Spleen (tissue), 11 donors: Measurements from ENCODE around the gene MPZ. TPM values are rescaled to one million over a fixed set of nuclear protein-coding genes. Genes with fewer than 3 reads are reported as not detected.
A peak's percentile ranks its signal among the peaks of the same experiment; 100 is the strongest.

Experiments
- DNase-seq: peaks from one replicate; pipeline ENCODE4 v3.0.0-alpha.2; 2020
- H3K27ac ChIP-seq, 8 donors: fragments of 200-600 bp; sonication (generic) in 7 of 8; 1 replicate in 4 of 8; 2 replicates in 4 of 8; pipeline versions ENCODE4 v1.5.0 to v1.8.0; 2016 to 2021; ENCODE audit warnings: inconsistent platforms in 4 of 8, mild to moderate bottlenecking in 4 of 8, moderate library complexity in 1 of 8
- H3K27me3 ChIP-seq, 7 donors: fragments of 200-600 bp; sonication (generic) in 6 of 7; replicated peaks in 1 of 7; 1 replicate in 4 of 7; 2 replicates in 3 of 7; pipeline versions ENCODE4 v1.5.0 to v1.8.0; 2016 to 2021; ENCODE audit warnings: inconsistent platforms in 3 of 7, mild to moderate bottlenecking in 1 of 7
- H3K36me3 ChIP-seq, 6 donors: fragments of 200-600 bp; sonication (generic) in 5 of 6; 1 replicate in 4 of 6; 2 replicates in 2 of 6; pipeline versions ENCODE4 v1.5.0 to v1.8.0; 2016 to 2021; ENCODE audit warnings: inconsistent platforms in 2 of 6
- H3K4me1 ChIP-seq, 6 donors: fragments of 200-600 bp; sonication (generic) in 5 of 6; 1 replicate in 3 of 6; 2 replicates in 3 of 6; pipeline versions ENCODE4 v1.5.0 to v1.8.0; 2016 to 2021; ENCODE audit warnings: inconsistent platforms in 3 of 6
- H3K4me3 ChIP-seq, 8 donors: fragments of 200-600 bp; sonication (generic) in 7 of 8; 1 replicate in 4 of 8; 2 replicates in 4 of 8; pipeline versions ENCODE4 v1.5.0 to v1.8.0; 2016 to 2021; ENCODE audit warnings: inconsistent platforms in 4 of 8, mild to moderate bottlenecking in 4 of 8, moderate library complexity in 2 of 8
- H3K9me3 ChIP-seq, 8 donors: fragments of 200-600 bp; sonication (generic) in 7 of 8; 1 replicate in 4 of 8; 2 replicates in 4 of 8; pipeline versions ENCODE4 v1.5.0 to v1.8.0; 2016 to 2021; ENCODE audit warnings: inconsistent platforms in 4 of 8
- POLR2A ChIP-seq, 3 donors: fragments of 450-650 bp; IDR thresholded peaks; one replicate each; pipeline ENCODE4 v1.5.1; 2017; ENCODE audit warnings: antibody characterized with exemption in 3 of 3, mild to moderate bottlenecking in 1 of 3
- POLR2AphosphoS5 ChIP-seq, 3 donors: sonication (generic); formaldehyde crosslinking; IDR thresholded peaks; one replicate each; pipeline ENCODE4 v1.5.1; 2017; ENCODE audit warnings: antibody characterized with exemption in 3 of 3
- WGBS, 5 donors: extraction: QIAGEN DNeasy Blood & Tissue Kit in 3 of 5; methylation state at CpG; one replicate each; pipeline versions ENCODE4 v1.1.5 to v1.1.7; 2013 to 2018; 5-methylcytosine and 5-hydroxymethylcytosine counted together
- intact Hi-C: fragments of 100-400 bp; cut with DNase I; formaldehyde crosslinking; loops from one replicate; pipeline ENCODE4 v1.15.0; 2023; ENCODE audit warnings: low total_unique reads
- polyA plus RNA-seq, 3 donors: library from polyadenylated mRNA; stranded (reverse); fragments of 200-250 nt; gene quantifications; one replicate each; pipeline ENCODE4 v1.2.1, GENCODE V29; 2013
- total RNA-seq, 7 donors: library from RNA; depleted of rRNA in 3 of 7; stranded (reverse); fragments of >200 nt in 3 of 7; fragmentation: NEBNext Ultra II Directional in 4 of 7; extraction: Animal tissue kit (Norgen Biotek cat#: 25700) in 4 of 7; gene quantifications; one replicate each; pipeline versions ENCODE4 v1.1.0 to v1.2.1, GENCODE V29; 2016 to 2021
- TF ChIP-seq, protein P1 (sequence below), 11 experiments: fragments of 200-600 bp in 7 of 11; fragments of 450-650 bp in 4 of 11; sonication (generic) in 4 of 11; IDR thresholded peaks in 8 of 11; conservative IDR thresholded peaks in 3 of 11; 1 replicate in 7 of 11; 2 replicates in 4 of 11; pipeline versions ENCODE4 v1.4.0 to v1.8.0; 2016 to 2021; ENCODE audit warnings: antibody characterized with exemption in 11 of 11, inconsistent platforms in 4 of 11, mild to moderate bottlenecking in 1 of 11
- donor health status: healthy with polysubstance abuse.
- donor health status: DM: no; HTN: no; CAD: no; lungs with moderate emphysema.
- donor health status: DM: no; HTN: no; CAD: no.
- donor health status: Bipolar disorder and iron deficiency.
- donor health status: healthy.
- donor health status: DM: no; HTN: no; CAD: no.
- donor health status: DM: yes; HTN: yes; CAD: no.

MPZ gene
- total and polyA plus RNA-seq, 10 donors = 1.5 to 11.9 (median 6.9) TPM

DNA sequence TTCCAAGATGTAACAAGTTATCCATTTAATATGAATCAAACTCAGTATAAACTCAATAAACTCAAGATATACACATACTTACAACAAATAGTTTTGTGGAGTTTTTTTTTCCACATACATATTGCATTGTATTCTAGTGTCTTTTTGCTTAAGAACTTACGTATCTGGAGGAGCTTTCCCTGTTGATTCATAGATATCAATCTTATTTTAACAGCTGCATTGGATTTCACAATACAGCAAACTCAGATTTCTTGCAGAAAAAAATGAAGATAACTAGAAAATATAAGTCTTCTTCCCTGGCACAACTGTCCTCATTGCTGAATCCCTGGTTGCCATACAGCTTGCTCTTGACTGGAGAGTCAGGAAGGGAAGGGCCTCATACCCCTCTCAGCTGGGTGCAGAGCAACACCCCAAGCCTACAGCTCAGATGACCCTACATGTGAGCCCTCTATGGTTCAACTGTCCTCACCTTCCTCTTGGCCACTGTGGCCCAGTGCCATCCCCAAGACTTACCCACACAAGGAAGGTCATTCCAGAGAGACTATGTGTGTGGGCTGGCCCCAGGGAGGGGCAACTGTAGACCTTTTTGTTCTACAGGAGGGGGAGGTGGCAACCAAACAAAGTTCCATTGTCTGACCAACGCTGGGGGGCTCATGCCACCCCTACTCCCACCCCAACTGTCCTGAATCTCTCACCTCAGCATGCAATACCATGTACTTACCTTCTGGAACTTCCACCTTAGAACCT, 1.7 kb downstream of the MPZ start:
- intact Hi-C loops = no loop called here
- WGBS, 5 donors = 68 to 83% (median 72%) methylated on average over 2 of the region's 2 CpGs
- peaks cover 18 to 53% (median 42%) of the 10 kb centered on the region in 6 donors for H3K4me1 ChIP-seq
- no peak for DNase-seq
- no peaks in the 10 kb centered on the region for H3K27me3 ChIP-seq
- H3K27ac ChIP-seq = peak overlapping the region in 5 of 8 donors; percentile 84 to 96 (median 91)
- H3K36me3 ChIP-seq = peaks cover 0 to 10% (median 0%) of the 10 kb centered on the region in 6 donors
- TF ChIP-seq POLR2AphosphoS5 (IDR thresholded peaks at IDR 0.05) = no peak
- TF ChIP-seq, protein P1, sequence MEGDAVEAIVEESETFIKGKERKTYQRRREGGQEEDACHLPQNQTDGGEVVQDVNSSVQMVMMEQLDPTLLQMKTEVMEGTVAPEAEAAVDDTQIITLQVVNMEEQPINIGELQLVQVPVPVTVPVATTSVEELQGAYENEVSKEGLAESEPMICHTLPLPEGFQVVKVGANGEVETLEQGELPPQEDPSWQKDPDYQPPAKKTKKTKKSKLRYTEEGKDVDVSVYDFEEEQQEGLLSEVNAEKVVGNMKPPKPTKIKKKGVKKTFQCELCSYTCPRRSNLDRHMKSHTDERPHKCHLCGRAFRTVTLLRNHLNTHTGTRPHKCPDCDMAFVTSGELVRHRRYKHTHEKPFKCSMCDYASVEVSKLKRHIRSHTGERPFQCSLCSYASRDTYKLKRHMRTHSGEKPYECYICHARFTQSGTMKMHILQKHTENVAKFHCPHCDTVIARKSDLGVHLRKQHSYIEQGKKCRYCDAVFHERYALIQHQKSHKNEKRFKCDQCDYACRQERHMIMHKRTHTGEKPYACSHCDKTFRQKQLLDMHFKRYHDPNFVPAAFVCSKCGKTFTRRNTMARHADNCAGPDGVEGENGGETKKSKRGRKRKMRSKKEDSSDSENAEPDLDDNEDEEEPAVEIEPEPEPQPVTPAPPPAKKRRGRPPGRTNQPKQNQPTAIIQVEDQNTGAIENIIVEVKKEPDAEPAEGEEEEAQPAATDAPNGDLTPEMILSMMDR (IDR thresholded peaks at IDR 0.05 in 8 of 11, conservative IDR thresholded peaks at IDR 0.05 in 3 of 11) = no peak
- no peak for TF ChIP-seq POLR2A (IDR thresholded peaks at IDR 0.05)
- H3K9me3 ChIP-seq = no peaks in the 10 kb centered on the region
- H3K4me3 ChIP-seq = no peak overlapping the region

DNA sequence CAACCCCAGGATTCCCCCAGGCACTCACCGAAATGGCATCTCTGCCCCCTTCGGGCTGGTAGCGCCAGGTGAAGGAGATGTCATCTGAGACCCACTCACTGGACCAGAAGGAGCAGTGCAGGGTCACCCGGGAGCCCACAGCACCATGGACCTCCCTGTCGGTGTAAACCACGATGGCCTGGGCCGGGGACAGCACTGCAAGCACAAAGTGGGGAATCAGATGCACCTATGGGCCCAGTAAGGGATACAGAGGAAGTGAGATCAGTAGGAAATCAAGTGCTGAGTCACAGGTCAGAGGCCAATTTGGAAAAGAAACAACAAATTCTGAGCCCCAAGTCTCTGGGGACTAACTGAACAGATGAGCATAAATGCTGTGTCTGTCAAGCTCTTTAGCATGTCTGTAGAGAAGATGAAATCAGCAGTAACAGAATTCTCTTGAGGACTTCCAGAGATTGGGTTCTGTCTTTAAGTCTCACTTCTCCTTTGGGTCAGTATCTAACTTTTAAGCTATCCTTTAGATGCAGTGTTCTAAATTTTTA, 2.5 kb downstream of the MPZ start:
- 75 to 85% (median 83%) methylated on average over 7 of the region's 7 CpGs for WGBS, 5 donors

DNA sequence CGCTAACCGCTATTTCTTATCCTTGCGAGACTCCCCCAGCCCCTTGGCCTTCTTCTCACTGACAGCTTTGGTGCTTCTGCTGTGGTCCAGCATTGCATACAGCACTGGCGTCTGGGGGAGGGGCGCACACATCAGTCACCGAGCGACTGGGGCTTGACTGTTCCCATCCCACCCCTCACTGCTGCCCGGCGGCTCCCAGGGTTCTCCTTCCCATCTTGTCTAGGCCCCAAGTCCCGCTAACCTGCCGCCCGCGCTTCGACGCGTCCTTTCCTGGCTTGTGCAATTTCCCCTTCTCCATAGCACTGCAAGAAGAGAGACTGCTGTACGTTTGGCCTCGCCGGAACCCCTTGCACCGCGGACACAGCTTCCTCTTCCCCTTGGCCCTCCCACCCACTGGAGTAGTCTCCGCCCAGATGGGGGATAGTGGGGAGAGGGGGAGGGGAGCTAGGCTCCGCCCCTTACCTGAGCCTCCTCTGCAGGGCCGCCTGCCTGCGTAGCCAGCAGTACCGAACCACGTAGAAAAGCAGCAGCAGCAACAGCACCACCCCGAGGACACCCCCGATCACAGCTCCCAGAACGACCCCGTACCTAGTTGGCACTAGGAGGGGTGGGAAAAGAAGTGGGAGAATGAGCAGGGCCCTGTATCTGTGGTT, 3.8 kb downstream of the MPZ start:
- TF ChIP-seq, protein P1 (IDR thresholded peaks at IDR 0.05 in 8 of 11, conservative IDR thresholded peaks at IDR 0.05 in 3 of 11) = peak in 9 of 11 experiments; percentile 7 to 57 (median 46)
- TF ChIP-seq POLR2A (IDR thresholded peaks at IDR 0.05) = peak in 2 of 3 donors; percentile 64 to 71
- TF ChIP-seq POLR2AphosphoS5 (IDR thresholded peaks at IDR 0.05) = peak; percentile 89 to 97 (median 95)
- Histone ChIP-seq H3K4me1 (peaks cover 18 to 64% (median 47%) of the 10 kb centered on the region in 6 donors), H3K4me3 (peak overlapping the region; percentile 65 to 87 (median 68)), H3K27ac (peak overlapping the region; percentile 64 to 96 (median 84)), H3K9me3 (no peaks in the 10 kb centered on the region), H3K36me3 (peaks cover 0 to 13% (median 0%) of the 10 kb centered on the region in 6 donors), H3K27me3 (no peaks in the 10 kb centered on the region)
- intact Hi-C loops = no loop called here
- DNase-seq = peak; percentile 98
- 0 to 2% (median 1%) methylated on average over 23 to 31 of the region's 31 CpGs for WGBS, 5 donors

More for the DNA sequence above, 2.5 kb downstream of the MPZ start:
- TF ChIP-seq POLR2AphosphoS5 (IDR thresholded peaks at IDR 0.05) = peak in 1 of 3 donors; percentile 9
- no peak for TF ChIP-seq POLR2A (IDR thresholded peaks at IDR 0.05)
- Histone ChIP-seq H3K27ac (peak overlapping the region; percentile 49 to 96 (median 84)), H3K27me3 (no peaks in the 10 kb centered on the region), H3K36me3 (peaks cover 0 to 13% (median 0%) of the 10 kb centered on the region in 6 donors), H3K4me1 (peaks cover 18 to 61% (median 46%) of the 10 kb centered on the region in 6 donors), H3K9me3 (no peaks in the 10 kb centered on the region), H3K4me3 (peak overlapping the region in 1 of 8 donors; percentile 21)
- DNase-seq = peak; percentile 83
- intact Hi-C loops = no loop called here

DNA sequence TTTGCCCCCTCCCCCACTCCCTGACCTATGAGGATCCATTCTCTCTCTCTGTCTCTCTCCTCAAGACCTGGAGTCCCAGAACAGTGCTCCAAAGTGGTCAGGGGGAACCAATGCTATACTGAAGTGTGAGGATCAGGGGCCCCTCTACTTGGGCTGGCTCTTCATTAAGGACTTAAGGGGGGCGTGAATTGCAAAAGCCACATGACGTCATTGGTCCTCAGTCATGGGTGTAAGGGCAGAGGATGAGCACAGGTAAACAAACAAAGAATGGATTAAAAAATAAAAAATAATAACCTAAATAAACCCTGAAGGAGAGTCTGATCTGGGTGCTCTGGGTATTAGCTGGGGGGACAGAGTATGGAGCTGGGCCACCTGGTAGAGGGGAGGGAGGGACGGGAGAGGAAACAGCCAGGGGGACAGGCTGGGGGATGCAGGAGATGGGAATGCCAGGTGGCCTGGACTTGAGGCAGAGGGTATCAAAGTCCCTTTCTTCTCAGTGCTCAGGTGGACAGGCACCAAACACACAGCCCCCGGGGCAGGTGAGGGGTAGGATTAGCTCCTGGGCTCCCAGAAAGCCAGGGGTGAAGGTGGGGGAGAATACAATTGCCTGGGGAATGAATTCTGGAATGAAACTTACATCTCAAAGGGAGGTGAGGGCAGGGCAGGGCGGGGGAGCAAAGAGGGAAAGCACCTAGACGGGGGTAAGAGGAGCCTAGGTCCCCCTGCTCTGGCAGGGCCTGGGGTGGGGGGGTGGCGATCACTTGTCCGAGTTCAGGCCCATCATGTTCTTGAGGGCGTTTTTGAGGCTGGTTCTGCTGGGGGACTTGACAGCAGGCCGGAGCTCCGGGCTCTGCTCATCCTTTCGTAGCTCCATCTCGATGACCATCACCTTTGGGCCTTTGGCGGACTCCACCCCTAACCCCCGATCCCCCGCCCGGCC, 4.6 kb downstream of the MPZ start:
- Histone ChIP-seq H3K36me3 (peaks cover 0 to 19% (median 0%) of the 10 kb centered on the region in 6 donors), H3K4me1 (peaks cover 18 to 64% (median 47%) of the 10 kb centered on the region in 6 donors), H3K9me3 (no peaks in the 10 kb centered on the region), H3K27ac (peak overlapping the region; percentile 64 to 96 (median 84)), H3K4me3 (peak overlapping the region; percentile 65 to 87 (median 68)), H3K27me3 (no peaks in the 10 kb centered on the region)
- TF ChIP-seq POLR2AphosphoS5 (IDR thresholded peaks at IDR 0.05) (no peak), POLR2A (IDR thresholded peaks at IDR 0.05) (no peak)
- TF ChIP-seq, protein P1 (IDR thresholded peaks at IDR 0.05 in 8 of 11, conservative IDR thresholded peaks at IDR 0.05 in 3 of 11) = no peak
- 5 to 11% (median 8%) methylated on average over 11 to 17 of the region's 17 CpGs for WGBS, 5 donors
- no peak for DNase-seq
- intact Hi-C loops = no loop called here
